Heart left ventricle (tissue), 16 donors: ENCODE data around the gene MTOR. TPM values are rescaled to one million over a fixed set of nuclear protein-coding genes. Genes with fewer than 3 reads are reported as not detected.

Experiments used
- ATAC-seq, 4 donors: fragments of 200-7000 bp; cut with Tn5 transposase; one replicate each; pipeline ENCODE4 v1.9.1; 2020 to 2022; ENCODE audit warnings: moderate library complexity in 4 of 4, mild to moderate bottlenecking in 3 of 4, moderate number of reproducible peaks in 1 of 4
- DNase-seq, 5 donors: peaks; one replicate each; pipeline ENCODE4 v3.0.0-alpha.2; 2020
- H3K27ac ChIP-seq, 12 donors: fragments of 200-600 bp; sonication (generic) in 4 of 12; one replicate each; pipeline versions ENCODE4 v1.5.0 to v1.8.0; 2016 to 2022; ENCODE audit warnings: mild to moderate bottlenecking in 2 of 12
- H3K27me3 ChIP-seq, 9 donors: fragments of 200-600 bp; sonication (generic) in 2 of 9; one replicate each; pipeline versions ENCODE4 v1.5.1 to v1.8.0; 2016 to 2022; ENCODE audit warnings: mild to moderate bottlenecking in 3 of 9
- H3K36me3 ChIP-seq, 9 donors: fragments of 200-600 bp; sonication (generic) in 2 of 9; one replicate each; pipeline versions ENCODE4 v1.5.0 to v1.8.0; 2018 to 2022; ENCODE audit warnings: mild to moderate bottlenecking in 2 of 9
- H3K4me1 ChIP-seq, 12 donors: fragments of 200-600 bp; sonication (generic) in 4 of 12; one replicate each; pipeline versions ENCODE4 v1.5.0 to v1.8.0; 2016 to 2022; ENCODE audit warnings: mild to moderate bottlenecking in 3 of 12
- H3K4me3 ChIP-seq, 12 donors: fragments of 200-600 bp; sonication (generic) in 4 of 12; one replicate each; pipeline versions ENCODE4 v1.5.0 to v1.8.0; 2017 to 2022; ENCODE audit warnings: mild to moderate bottlenecking in 9 of 12, moderate library complexity in 4 of 12
- H3K9me3 ChIP-seq, 12 donors: fragments of 200-600 bp; sonication (generic) in 4 of 12; one replicate each; pipeline versions ENCODE4 v1.5.0 to v1.8.0; 2016 to 2022; ENCODE audit warnings: mild to moderate bottlenecking in 1 of 12
- POLR2A ChIP-seq, 2 donors: fragments of 450-650 bp; IDR thresholded peaks; one replicate each; pipeline ENCODE4 v1.6.1; 2017; ENCODE audit warnings: antibody characterized with exemption in 2 of 2, mild to moderate bottlenecking in 2 of 2, moderate library complexity in 2 of 2
- WGBS, 4 donors: extraction: QIAGEN DNeasy Blood & Tissue Kit in 2 of 4; methylation state at CpG; one replicate each; pipeline versions ENCODE4 v1.1.5 to v1.1.7; 2013 to 2018; 5-methylcytosine and 5-hydroxymethylcytosine counted together
- intact Hi-C, 10 donors: fragments of 100-400 bp; cut with DNase I; formaldehyde crosslinking; loops; one replicate each; pipeline versions ENCODE4 v1.11.1 to v1.14.2; 2022
- polyA plus RNA-seq, 2 donors: library from polyadenylated mRNA; stranded (reverse); fragments of 200-250 nt; gene quantifications; one replicate each; pipeline ENCODE4 v1.2.3, GENCODE V29; 2013
- total RNA-seq, 9 donors: library from RNA; depleted of rRNA in 2 of 9; stranded (reverse); fragments of >200 nt in 2 of 9; fragmentation: NEBNext Ultra II Directional in 3 of 9; extraction: Animal tissue kit (Norgen Biotek cat#: 25700) in 3 of 9; gene quantifications; one replicate each; pipeline versions ENCODE4 v1.1.0 to v1.2.4, GENCODE V29; 2016 to 2023
- TF ChIP-seq, protein P1 (sequence below), 12 donors: fragments of 200-600 bp; sonication (generic) in 4 of 12; IDR thresholded peaks; one replicate each; pipeline versions ENCODE4 v1.5.0 to v1.8.0; 2018 to 2022; ENCODE audit warnings: antibody characterized with exemption in 12 of 12, mild to moderate bottlenecking in 5 of 12
- donor health status: ischemic (EF 13 %, LVEDD 7.1; RV severe dilation, severe dysfunction).
- donor health status: healthy with polysubstance abuse.
- donor health status: DM: no; HTN: yes; CAD: no.
- donor health status: DM: no; HTN: no; CAD: no.
- donor health status: ischemic (EF 25% LVEDD 6.9; RV normal size, moderate dysfunction).
- donor health status: ischemic (EF 25% LVEDD 5.7; RV mildly dilated, moderate dysfunction).
- donor health status: healthy.
- donor health status: DM: yes; HTN: yes; CAD: no.
- donor health status: ischemic (EF 35%, LVEDD 5.7; RV mildly dilated, moderate dysfunction).
- donor health status: nonischemic (EF 11% LVEDD 7.7; RV severe dilation, severe dysfunction).
- donor health status: DM: yes; HTN: yes; CAD: no.
- donor health status: PGD.
- donor health status: ischemic (EF 29% LVEDD 5.4; RV normal size, mild dysfunction).
- donor health status: nonischemic (EF 23%, LVEDD 6.1; RV moderate dilation, normal function).

MTOR gene
- total and polyA plus RNA-seq, 11 donors: 17.4 to 43.6 (median 36.7) TPM

DNA sequence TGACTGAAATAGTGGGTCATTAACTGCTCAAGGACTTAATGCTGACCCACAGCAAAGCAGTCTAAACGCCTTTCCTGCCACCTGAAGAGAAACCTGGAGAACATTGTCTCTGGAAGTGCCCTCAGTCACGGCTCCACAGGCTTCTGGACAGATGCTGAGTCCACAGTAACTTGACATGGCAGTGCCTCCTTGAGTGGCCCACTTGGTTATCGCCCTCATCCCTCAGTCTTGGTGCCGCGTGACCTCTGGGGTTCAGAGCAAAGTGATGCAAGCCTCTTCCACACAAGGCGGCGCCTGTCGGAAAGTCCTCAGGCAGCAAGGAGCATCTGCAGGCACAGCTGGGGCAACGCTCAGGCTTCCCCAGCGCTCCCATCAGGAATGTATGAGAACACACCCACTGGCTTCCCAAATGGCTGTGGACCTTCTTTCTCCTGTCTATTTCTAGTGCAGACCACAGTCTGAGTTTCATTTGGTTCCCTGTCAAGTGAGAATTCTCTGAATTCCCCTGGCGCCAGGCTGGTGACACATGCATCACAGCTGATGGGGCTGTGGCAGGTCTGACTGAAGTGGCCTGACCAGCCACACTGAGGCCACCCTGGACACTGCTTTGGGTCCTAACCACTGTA is 86.2 kb downstream of the MTOR start:
- TF ChIP-seq, protein P1, sequence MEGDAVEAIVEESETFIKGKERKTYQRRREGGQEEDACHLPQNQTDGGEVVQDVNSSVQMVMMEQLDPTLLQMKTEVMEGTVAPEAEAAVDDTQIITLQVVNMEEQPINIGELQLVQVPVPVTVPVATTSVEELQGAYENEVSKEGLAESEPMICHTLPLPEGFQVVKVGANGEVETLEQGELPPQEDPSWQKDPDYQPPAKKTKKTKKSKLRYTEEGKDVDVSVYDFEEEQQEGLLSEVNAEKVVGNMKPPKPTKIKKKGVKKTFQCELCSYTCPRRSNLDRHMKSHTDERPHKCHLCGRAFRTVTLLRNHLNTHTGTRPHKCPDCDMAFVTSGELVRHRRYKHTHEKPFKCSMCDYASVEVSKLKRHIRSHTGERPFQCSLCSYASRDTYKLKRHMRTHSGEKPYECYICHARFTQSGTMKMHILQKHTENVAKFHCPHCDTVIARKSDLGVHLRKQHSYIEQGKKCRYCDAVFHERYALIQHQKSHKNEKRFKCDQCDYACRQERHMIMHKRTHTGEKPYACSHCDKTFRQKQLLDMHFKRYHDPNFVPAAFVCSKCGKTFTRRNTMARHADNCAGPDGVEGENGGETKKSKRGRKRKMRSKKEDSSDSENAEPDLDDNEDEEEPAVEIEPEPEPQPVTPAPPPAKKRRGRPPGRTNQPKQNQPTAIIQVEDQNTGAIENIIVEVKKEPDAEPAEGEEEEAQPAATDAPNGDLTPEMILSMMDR (IDR thresholded peaks at IDR 0.05): no peak
- no peak for TF ChIP-seq POLR2A (IDR thresholded peaks at IDR 0.05)
- intact Hi-C loops: no loop called here
- peak; percentile 52 to 73 (median 68) for ATAC-seq

DNA sequence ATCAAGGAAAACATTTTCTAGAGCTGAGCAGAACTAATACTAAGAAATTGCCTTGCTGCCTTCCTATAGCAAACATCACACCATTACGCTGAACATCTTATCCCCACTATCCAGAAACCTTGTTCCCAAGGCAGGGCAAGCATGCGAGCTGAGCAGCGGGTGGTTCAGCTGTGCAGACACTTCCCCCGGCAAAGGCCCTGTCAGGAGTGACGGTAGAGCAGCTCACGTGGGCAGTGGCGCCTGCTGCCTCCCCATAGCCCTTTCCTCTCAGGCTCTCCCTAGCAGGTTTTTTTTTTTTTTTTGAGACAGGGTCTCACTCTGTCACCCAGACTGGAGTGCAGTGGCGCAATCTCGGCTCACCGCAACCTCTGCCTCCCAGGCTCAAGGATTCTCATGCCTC is 86.9 kb downstream of the MTOR start:
- H3K27me3 ChIP-seq: no peaks in the 10 kb centered on the region
- peaks cover 0 to 37% (median 0%) of the 10 kb centered on the region in 9 donors for H3K36me3 ChIP-seq
- no peak for TF ChIP-seq POLR2A (IDR thresholded peaks at IDR 0.05)
- TF ChIP-seq, protein P1 (IDR thresholded peaks at IDR 0.05): no peak
- H3K27ac ChIP-seq: no peak overlapping the region
- no peak overlapping the region for H3K4me3 ChIP-seq
- intact Hi-C loops: no loop called here
- no peaks in the 10 kb centered on the region for H3K9me3 ChIP-seq
- no peak for DNase-seq
- WGBS, 4 donors: 92 to 99% (median 97%) methylated on average over 10 of the region's 10 CpGs
- no peak for ATAC-seq
- peaks cover 6 to 51% (median 32%) of the 10 kb centered on the region in 12 donors for H3K4me1 ChIP-seq

More for the DNA sequence above, 86.2 kb downstream of the MTOR start:
- H3K36me3 ChIP-seq: peaks cover 0 to 41% (median 4%) of the 10 kb centered on the region in 9 donors
- 55 to 68% (median 65%) methylated on average over 11 of the region's 11 CpGs for WGBS, 4 donors
- H3K27ac ChIP-seq: peak overlapping the region in 4 of 12 donors; percentile 33 to 51 (median 45)
- H3K9me3 ChIP-seq: no peaks in the 10 kb centered on the region
- DNase-seq: peak in 3 of 5 donors; percentile 24 to 59 (median 47)
- no peaks in the 10 kb centered on the region for H3K27me3 ChIP-seq
- H3K4me3 ChIP-seq: no peak overlapping the region
- H3K4me1 ChIP-seq: peaks cover 6 to 51% (median 32%) of the 10 kb centered on the region in 12 donors

DNA sequence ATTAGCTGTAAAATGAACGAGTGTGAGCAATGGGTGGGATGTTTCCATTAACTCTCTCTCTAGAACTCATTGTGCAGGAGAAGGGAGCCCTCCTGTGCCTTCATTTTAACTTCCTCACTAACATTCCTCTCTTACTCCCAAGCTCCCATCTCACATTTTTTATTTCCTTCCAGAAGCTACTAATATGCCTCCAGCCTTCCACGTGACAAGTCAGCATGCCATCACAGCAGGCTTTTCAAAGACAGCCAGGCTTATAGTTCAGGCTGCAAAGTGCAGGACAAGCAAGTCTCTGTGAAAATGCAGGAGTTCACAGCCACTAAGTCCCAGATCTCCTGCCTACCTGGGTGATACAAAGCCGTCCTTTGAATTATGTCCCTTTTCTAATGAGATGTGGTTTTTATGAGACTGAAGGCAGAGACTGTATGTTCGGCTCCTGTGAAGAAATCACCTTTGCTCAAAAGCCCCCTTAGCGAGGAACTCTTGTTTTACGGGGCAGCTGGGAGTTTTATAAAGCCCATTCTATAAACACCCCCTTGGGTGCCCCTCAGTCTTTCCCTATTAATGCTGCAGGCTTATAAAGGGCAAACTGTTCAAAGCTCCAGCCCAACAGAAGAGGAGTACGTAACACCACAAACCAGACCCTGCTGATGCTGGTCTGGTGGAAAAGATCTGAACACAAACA is 87.9 kb downstream of the MTOR start:
- intact Hi-C loops: no loop called here
- no peak overlapping the region for H3K27ac ChIP-seq
- H3K4me1 ChIP-seq: peaks cover 6 to 47% (median 33%) of the 10 kb centered on the region in 12 donors
- TF ChIP-seq, protein P1 (IDR thresholded peaks at IDR 0.05): no peak
- H3K36me3 ChIP-seq: peaks cover 0 to 35% (median 0%) of the 10 kb centered on the region in 9 donors
- DNase-seq (no peak), ATAC-seq (no peak)
- H3K27me3 ChIP-seq: no peaks in the 10 kb centered on the region
- H3K4me3 ChIP-seq: no peak overlapping the region
- H3K9me3 ChIP-seq: no peaks in the 10 kb centered on the region
- 83 to 90% (median 86%) methylated on average over 7 of the region's 7 CpGs for WGBS, 4 donors

DNA sequence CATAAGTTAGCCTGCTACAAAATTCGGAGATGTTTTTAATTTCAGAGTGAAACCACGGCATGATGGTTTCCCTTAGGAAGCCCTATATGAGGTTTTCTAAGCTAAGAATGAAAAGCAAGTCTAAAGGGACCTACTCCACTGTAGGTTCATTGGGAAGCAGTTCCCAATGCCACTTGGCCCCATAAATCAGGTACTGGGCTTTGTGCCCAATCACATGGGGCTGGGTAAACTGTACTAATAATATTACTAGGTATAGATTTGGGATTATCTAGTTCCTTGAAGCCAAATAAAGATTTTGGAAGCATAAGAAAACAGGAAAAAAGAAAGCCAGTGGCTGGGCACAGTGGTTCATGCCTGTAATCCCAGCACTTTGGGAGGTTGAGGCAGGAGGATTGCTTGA is 92.2 kb downstream of the MTOR start:
- ATAC-seq (no peak), DNase-seq (no peak)
- no peak overlapping the region for H3K4me3 ChIP-seq
- TF ChIP-seq, protein P1 (IDR thresholded peaks at IDR 0.05): no peak
- TF ChIP-seq POLR2A (IDR thresholded peaks at IDR 0.05): no peak
- H3K9me3 ChIP-seq: peaks cover 0 to 2% (median 0%) of the 10 kb centered on the region in 12 donors
- peaks cover 0 to 6% (median 0%) of the 10 kb centered on the region in 12 donors for H3K4me1 ChIP-seq
- WGBS, 4 donors: 93 to 100% (median 95%) methylated on average over 2 of the region's 2 CpGs
- H3K27ac ChIP-seq: no peak overlapping the region
- intact Hi-C loops: no loop called here
- no peaks in the 10 kb centered on the region for H3K27me3 ChIP-seq
- H3K36me3 ChIP-seq: peaks cover 0 to 18% (median 11%) of the 10 kb centered on the region in 9 donors
